Stimulated activated CD4-positive, alpha-beta T cell treated with anti-CD3 and anti-CD28 coated beads, Interleukin-15, amount 100 ng/mL, for 24 hours (primary cell): ENCODE data around the gene EIF4E2.

Source experiments
- DNase-seq: peaks from one replicate; pipeline ENCODE4 v3.0.0-alpha.2; 2020

EIF4E2 gene, protein sequence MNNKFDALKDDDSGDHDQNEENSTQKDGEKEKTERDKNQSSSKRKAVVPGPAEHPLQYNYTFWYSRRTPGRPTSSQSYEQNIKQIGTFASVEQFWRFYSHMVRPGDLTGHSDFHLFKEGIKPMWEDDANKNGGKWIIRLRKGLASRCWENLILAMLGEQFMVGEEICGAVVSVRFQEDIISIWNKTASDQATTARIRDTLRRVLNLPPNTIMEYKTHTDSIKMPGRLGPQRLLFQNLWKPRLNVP

DNA sequence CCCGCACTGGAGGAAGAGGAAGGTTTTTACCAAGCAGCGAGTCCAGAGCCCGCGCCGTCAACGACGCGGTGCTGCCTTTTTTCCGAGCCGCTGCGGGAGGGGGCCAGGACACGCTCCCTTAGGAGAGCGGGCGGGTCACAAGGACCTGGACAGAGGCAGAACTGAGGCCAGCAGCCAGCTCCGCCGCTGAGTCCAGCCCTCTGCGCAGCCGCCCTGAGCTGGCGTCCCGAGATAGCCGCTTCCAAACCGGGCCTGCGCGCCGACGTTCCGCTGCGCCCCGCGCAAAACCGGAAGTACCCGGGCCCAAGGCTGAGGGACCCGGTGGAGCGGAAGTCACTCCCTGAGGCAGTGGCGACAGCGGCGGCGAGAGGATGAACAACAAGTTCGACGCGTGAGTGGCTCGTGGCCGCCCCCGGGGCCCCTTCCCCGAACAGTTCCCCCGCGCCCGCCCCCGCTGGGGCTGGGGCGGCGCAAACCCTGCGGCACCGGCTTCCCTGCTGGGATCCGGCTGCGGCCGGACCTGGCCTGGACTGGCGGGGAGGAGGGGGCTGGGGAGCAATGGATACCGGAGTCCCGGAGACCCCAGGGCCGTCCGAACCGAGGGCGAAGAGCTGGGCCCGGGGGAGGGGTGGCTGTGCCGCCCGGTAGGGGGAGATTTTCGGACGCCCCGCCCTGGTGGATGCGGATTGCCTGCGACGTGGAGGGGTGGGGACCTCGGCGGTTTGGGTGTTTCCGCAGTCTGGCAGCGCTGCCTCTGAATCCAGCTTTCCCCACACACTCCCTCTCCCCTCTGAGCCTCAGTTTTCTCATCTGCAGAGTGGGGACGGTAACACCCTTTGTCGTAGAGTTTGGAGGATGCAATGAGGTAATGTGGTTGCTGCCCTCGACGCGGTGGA, at the start of gene EIF4E2, which contains the start of gene TIGD1:
Gene EIF4E2 (plus strand): TSS at position 336 of the 896 bp plus-strand sequence. CDS start 36 bp downstream, at position 372.
Gene TIGD1 (minus strand): TSS at position 204 of the 896 bp plus-strand sequence. CDS start 675 bp downstream, outside the sequence.
- peak; percentile 95 for DNase-seq

DNA sequence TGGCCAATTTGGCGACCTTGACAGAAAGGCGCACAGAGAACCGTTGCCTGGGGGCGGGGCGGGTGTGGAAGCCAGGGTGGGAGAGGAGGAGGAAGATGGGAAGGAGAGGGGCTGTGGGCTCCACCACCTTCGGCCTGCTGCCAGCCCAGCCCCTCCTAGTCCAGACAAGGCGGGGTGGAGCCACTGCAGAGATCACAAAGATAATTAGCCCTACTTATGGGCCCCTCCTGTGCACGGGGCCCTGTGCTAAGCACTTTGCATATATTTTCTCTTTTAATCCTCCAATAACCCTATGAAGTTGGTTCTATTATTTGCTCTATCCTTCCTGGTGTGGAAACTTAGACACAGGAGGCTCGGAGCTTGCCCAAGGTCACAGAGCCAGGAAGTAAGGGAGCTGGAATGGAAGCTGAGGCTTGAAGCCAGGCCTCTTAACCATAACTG, 49.1 kb upstream of the EIF4E2 start:
- no peak for DNase-seq

DNA sequence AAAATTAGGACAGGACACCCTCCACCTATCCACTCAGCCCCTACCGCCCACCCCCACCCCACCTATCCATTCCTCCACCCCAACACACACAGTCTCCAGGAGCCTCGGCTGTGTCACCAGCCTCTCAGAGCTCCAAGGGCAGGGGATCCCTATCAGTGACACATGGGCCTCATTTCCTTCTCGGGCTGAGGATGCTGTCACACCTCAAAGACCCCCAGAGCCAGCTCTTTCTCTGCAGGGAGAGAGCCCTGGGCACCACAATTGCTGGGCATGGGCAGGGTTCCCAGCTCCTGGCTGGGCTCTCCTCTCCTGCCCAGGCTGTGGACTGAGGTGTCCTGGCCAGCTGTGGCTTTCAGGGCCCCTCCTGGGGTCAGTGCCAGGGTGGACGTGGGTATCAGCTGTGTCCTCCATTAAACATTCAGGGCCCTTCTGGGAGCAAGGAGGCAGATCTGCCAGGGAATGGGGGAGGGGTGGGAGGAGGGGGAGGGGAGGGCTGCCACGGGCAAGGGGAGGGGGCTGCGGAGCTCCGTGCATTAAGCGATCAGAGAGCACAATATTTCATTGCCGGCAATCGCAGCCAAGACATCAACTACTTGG, 48.6 kb upstream of the EIF4E2 start:
- no peak for DNase-seq

DNA sequence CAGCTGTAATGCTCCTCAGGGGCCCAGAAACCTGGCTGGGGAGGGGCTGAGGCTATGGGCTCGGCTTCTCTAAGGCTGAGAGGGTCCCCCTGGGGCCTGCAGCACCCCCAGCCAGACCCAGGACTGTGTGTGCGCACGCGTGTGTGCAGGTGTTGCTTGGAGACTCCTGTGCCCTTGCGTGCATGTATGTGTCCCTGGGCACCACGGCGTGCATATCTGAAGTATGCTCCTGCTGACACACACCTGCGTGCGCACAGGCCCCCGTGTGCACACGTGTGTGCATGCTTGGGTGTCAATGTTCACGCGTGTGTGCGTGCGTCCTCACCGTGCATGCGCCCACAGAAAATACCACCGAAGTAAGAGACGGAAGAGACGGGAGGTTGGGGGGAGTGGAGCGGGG, 48.0 kb upstream of the EIF4E2 start:
- DNase-seq = no peak

DNA sequence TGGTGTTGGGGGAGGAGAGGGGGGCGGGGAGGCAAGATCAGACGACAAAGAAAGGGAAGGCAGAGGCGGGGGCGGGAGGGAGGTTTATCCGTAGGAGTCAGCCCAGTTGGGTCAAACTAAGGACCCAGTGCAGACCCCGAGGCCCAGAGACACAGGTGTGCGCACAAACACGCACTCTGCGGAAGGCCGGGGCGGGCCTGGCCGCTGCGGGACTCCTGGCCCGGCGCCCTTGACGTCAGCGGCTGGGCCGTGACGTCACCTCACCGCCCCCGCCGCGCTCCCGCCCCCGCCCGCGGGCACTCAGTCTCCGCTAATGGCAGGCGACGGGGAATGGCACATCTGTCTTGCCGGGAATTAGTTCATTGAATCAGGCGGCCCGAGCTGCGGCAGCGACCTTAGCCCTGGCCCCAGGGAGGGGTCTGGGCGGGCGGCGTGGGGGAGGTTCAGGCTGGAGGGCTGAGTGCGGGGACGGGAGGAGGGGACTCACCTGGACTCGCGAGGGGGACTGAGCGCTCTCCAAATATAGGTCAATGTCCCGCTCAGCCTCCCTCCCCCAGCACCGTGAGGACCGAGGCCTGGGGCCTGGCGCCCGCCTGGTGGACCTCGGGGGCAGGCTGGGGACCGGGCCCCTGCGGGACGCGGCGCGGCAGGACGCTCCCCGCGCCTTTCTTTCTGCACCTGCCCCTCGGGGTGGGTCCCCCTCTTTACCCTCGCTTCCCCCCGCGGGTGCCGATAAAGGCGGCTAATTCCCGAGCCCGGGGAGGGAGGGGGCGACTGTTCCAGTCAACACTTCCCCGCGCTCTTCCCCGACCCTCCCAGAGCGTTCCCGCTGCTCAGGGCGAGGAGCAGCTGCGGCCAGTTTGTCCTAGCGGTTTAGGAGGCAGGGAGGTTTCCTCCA, 47.3 kb upstream of the EIF4E2 start:
- peak; percentile 51 for DNase-seq

DNA sequence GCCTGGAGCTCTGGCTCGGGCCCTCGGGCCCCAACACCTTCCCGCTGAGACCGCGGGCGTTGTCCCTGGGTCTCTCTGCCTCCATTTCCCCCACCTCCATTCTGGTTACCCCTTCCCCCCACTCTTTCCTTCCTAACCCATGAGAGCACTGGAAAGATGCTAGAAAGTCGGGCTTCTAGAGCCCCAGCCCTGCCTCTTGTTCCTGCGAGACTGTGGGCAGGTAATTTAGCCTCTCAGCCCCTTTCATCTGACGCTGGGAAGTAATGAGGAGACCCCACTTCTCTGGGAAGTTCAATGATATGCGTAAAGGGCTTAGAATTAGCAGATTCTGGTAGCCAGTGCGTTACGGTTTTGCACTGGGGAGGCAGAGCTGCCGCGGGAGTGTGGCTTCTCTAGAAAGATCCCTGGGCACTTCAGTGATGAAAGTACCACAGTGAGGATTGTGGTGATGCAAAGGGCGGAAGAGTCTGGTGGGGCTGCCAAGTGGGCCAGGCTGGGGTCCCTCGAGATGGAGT, 46.6 kb upstream of the EIF4E2 start:
- no peak for DNase-seq

DNA sequence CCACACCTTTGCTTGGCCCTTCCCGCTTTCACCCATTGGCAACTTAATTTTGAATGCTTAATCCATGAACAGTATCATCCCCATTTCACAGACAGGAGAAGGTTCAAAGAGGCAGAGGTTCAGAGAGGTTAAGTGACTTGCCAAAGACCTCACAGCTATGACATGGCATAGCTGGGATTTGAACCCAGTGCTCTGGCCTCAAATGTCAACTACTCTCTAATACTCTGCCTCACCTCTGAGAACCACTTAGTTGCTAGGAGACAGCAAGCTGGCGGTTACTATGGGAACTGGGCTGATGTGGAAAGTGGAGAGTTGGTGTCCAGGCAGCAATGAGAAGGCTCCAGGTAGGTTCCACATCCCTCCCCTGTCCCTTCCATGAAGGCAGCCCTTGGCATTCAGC, 46.1 kb upstream of the EIF4E2 start:
- no peak for DNase-seq

DNA sequence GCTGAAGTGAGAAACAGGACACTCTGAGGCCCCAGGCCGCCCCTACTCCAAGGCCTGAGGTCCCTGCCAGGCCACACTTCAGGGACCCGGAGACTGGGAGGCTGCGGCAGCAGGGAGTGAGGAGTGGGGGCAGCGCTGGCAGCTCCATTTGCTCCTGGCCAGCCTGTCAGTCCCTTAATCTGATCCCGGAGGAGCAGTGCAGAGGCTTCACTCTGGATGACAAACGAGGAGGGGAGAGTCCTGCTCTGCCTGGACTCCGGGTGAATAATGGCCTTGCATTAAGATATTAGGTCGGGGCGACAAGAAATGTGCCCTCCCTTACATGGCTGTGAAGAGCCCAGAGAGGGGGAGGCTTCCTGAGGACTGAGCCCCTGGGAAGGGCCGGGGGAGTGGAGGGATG, 44.6 kb upstream of the EIF4E2 start:
- no peak for DNase-seq

DNA sequence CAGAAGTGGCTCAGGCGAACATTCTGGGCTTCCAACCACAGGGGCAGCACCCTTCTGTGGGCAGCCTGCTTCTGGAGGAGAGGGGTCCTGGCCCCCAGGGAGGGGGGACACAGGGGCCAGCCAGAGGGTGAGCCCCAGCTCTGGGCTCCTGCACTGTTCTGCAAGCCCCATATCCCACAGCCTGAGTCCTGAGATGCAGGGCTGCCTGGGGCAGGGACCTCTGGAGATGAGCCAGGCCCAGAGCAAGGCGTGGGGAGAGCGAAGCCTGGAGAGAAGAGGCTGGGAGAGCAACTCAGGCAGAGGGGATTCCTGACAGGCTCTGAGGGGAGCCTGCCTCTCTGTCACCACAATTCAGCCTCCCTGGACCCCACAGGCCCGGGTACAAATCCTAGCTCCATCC, 43.8 kb upstream of the EIF4E2 start:
- no peak for DNase-seq

DNA sequence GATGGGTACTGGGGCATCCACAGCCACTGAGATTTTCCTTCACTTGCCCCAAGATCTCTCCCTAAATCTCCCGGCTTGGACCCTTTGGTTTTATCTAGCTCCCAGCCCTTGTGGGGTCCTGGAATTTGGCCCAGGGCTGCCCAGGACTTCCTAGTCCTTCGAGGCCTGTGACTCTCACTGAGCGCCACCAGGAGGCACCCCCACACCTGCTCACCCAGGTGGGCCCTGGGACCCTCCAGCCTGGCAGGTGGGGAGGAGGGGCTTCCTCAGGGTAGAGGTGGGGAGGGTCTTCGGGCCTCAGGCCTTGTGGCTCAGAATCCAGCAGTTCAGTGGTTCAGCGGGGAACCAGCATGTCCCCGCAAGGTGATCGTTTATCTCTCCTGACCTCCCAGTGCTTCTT, 42.2 kb upstream of the EIF4E2 start:
- DNase-seq = no peak

DNA sequence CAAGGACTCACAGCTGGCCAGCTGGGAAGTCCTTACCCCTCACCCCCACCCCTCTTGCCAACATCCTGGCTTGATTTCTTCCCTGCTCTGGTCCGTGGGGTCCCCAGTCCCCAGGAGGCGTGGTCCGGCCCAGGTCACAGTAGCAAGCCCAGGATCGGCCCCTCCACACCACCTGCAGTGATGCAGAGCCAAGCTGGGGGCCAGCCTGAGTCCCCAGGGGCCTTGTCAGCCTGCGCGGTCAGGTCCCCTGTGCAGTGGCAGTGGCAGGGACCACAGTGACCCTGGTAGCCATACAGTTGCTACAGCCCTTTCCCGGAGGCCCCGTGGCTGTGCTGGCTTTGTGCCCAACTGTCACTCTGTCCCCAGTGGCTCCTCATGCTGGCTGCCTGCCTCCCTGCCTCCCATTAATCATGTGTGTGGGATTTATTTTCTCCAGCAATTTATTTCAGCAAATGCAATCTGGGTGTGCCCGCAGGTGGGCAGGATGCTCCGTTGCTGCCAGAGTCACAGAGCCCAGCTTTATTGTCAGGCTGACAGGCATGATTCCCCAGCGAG, 39.1 kb upstream of the EIF4E2 start:
- DNase-seq = no peak

DNA sequence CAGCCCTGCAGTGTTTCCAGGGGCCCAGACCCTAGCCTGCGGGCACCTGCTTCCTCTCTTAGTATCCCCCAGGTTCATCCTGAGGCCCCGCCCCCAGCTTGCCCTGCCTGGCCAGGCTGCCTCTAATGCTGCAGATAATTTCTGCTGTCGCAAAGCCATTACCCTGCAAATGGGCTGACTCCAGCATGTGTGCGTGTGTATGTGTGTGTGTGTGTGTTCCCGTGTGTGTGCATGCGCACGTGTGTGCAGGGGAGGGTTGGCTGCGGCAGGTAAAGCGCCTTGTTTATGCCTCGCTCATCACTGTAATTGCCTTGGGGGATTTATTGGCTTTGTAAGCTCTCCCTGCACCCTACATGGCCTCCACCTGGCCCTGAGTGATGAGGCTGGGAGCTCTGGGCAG, 37.9 kb upstream of the EIF4E2 start:
- no peak for DNase-seq

DNA sequence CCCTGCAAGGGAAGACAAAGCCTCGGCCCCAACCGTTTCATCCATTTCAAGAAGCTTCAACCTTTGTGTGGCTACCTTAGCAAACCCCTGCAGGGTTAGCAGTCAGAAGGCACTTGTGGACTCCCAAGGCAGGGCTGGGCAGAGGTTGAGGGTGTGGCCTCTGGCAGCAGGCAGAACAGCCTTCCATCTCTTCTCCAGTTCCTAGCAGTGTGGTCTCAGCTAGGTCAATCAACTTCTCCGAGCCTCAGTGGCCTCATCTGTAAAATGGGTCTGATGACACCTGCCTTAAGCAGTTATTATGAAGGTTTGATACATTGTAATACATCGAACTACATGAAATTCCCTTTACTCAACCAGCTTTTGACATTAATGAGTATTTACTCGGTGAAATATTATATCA, 37.1 kb upstream of the EIF4E2 start:
- no peak for DNase-seq

DNA sequence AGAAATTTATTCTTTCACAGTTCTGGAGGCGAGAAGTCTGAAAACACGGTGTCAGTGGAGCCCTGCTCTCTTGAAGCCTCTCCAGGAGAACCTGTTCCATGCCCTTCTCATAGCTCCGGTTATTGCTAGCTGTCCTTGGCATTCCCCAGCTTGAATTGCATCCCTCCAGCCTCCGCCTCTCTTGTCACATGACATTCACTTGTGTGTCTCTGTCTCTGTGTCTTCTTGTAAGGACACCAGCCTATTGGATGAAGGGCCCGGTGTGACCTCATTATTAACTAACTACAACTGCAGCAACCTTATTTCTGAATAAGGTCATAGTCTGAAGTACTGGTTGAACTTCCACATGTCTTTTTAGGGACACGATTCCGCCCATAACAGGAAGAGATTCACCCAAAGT, 34.9 kb upstream of the EIF4E2 start:
- DNase-seq = no peak

DNA sequence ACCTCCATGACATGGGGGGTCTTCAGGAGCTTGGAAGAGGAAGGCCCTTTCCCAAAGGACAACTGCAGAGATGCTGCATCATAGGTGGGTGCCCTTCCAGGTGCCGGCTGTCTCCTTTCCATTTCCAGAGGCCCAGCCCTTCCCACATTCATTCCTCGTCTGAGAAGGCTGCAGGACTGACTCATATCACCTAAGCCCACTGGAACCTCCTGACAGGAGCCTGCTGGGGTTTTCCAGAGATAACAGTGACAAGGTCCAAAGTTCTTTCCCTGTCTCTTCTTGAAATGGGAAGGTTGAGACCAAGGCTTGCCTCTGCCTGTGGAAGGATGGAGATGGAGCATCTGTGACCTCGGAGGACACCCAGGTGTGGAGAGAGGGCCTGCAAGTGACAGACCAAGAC, 33.9 kb upstream of the EIF4E2 start:
- no peak for DNase-seq

DNA sequence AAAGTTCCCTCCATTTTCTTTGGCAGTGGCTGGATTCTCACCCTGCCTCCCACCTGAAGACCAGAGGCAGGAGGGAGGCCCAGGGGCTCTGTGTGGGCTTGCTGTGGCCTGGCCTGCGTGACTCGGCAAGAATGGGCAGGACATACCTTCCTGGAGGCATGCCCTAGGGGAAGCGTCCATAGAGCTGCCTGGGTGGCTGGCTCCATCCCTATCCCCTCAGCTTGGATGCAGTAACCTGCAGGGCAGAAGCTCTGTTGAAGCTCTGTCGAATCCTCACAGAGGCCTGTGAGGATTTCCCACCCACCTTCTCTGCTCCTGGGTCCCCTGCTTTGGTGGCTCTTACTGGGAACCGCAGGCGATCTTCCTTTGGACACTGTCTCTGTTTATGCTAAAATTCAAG, 31.6 kb upstream of the EIF4E2 start:
- no peak for DNase-seq

DNA sequence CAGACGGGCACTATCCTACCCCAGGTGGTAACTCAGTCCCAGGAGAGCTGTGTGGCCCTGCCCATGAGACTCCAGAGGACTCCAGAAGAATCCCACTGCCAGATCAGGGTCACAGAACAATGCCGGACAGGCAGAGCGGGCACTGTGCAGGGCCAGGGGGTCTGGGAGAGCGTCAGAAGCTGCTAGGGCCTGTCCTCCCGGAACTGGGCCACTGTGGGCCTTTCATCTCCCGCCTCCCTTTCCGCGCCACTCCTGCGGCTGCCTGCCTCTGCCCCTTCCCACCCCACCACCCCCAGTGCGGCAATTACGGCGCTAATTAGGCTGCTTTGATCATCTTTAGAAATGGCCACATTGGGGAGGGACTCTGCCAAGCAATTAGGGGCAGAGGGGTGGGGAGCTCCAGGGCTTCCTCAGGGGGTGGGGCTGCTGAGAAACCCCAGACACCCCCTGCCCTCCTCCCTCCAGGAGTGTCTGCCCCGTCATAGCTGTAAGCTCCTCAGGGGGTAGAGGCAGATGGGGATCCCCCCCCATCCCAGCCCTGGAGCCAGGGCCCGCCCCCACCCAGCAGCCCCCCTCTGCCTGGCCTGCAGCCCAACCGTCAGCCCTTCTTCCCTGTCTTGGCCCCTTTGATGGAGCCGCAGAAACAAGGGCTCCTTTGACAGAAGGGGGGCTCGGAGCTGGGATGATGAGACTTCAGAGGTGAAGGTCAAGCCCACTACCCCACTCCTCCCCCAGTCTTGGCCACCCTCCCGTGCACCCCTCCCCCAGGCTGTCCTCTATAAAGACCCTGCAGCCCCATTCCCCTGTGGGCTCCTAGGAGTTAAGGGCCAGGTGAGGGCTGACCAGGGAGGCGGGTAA, 30.7 kb upstream of the EIF4E2 start, which contains the start of gene PRSS56:
Gene PRSS56 (plus strand): TSS at position 808 of the 858 bp plus-strand sequence. CDS start 211 bp downstream, outside the sequence.
- no peak for DNase-seq

DNA sequence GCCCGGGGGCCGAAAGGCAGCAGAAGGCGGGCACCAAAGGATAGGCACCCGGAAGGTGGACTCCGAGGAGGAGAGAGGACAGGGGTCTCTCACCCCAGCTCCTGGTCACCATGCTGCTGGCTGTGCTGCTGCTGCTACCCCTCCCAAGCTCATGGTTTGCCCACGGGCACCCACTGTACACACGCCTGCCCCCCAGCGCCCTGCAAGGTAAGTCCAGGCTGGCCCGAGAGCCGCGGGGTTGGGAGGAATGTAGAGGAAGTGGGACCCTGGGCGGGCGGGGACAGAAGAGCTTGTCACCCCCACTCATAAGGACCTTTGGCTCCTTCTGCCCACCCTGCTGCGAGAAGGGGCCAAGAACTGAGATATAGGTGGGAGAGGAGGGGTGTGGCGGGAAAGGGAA, 30.0 kb upstream of the EIF4E2 start:
- DNase-seq = no peak

DNA sequence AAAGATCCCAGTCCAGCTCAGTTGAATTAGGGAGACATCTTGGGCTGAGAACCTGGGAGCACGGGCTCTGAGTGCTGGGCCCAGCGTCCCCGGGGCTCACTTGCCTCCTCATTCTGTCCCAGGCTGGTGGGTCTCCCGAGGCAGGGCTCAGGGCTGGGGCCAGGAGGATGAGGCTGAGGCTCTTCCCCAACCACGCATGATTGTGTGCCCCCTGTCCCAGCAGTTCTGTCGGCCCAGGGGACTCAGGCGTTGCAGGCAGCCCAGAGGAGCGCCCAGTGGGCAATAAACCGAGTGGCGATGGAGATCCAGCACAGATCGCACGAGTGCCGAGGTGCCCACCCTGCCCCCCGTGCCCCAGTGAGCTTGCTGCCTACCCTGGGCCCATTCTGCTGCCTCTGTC, 29.4 kb upstream of the EIF4E2 start:
- no peak for DNase-seq

DNA sequence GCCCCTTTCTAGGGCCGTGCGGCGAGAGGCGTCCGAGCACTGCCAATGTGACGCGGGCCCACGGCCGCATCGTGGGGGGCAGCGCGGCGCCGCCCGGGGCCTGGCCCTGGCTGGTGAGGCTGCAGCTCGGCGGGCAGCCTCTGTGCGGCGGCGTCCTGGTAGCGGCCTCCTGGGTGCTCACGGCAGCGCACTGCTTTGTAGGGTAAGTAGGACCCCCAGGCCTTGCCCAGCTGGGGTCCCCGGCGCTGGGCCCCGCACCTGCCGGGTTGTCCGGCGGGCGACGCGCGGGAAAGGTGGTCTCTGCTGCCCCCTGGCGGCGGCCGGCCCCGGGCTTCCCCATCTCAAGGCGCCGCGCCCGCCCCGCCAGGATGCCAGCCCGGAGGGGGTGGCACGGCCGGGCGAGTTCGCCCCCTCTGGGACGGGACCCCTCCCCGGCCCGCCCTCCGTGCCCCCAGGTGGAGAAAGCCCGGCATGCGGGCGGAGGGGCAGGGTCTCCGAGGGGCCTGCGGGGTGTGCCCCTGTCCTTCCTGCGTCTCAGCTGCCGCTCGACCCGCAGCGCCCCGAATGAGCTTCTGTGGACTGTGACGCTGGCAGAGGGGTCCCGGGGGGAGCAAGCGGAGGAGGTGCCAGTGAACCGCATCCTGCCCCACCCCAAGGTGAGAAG, 28.4 kb upstream of the EIF4E2 start:
- peak; percentile 78 for DNase-seq
